Measurements from ENCODE around the gene FYB1.

Gene FYB1

DNA sequence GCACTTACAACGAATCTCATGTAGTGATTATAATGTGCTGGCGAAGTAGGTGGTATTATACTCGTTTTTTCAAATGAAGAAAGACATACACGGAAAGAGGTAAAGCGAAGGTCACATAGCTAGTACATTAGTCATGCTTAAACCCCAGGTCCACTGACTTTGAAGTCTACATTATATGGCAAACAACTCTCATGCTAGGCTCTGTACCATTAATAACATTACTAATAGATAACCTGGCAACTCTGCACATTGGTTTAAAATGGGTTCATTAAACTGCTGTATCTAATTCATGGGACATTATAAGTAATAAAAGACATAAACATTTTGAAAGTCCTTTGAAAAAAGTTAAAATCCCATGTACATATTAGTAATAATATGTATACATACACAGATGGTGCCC is 21.2 kb downstream of the FYB1 start:
- TF ChIP-seq EP300 (IDR thresholded peaks at IDR 0.05; ENCODE audit: borderline replicate concordance) (no peak), EGR1 (IDR thresholded peaks at IDR 0.05) (no peak), CEBPB (IDR thresholded peaks at IDR 0.05) (no peak), NFIC (IDR thresholded peaks at IDR 0.05) (no peak), ZBTB7A (IDR thresholded peaks at IDR 0.05; ENCODE audit: low read depth) (no peak), FOXM1 (IDR thresholded peaks at IDR 0.05; ENCODE audit: borderline replicate concordance, low read depth) (no peak), TCF12 (IDR thresholded peaks at IDR 0.05; ENCODE audit: low read depth) (no peak), TAF1 (IDR thresholded peaks at IDR 0.05; ENCODE audit: low read depth) (no peak), CREB1 (IDR thresholded peaks at IDR 0.05; ENCODE audit: low read depth) (no peak), YY1 (IDR thresholded peaks at IDR 0.05; ENCODE audit: low read depth) (no peak), TEAD4 (IDR thresholded peaks at IDR 0.05) (no peak), MAX (IDR thresholded peaks at IDR 0.05) (no peak), RAD21 (IDR thresholded peaks at IDR 0.05; ENCODE audit: low read depth) (no peak), REST (IDR thresholded peaks at IDR 0.05; ENCODE audit: low read depth) (no peak)
- TF ChIP-seq, protein P1, sequence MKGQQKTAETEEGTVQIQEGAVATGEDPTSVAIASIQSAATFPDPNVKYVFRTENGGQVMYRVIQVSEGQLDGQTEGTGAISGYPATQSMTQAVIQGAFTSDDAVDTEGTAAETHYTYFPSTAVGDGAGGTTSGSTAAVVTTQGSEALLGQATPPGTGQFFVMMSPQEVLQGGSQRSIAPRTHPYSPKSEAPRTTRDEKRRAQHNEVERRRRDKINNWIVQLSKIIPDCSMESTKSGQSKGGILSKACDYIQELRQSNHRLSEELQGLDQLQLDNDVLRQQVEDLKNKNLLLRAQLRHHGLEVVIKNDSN (IDR thresholded peaks at IDR 0.05), result no peak

DNA sequence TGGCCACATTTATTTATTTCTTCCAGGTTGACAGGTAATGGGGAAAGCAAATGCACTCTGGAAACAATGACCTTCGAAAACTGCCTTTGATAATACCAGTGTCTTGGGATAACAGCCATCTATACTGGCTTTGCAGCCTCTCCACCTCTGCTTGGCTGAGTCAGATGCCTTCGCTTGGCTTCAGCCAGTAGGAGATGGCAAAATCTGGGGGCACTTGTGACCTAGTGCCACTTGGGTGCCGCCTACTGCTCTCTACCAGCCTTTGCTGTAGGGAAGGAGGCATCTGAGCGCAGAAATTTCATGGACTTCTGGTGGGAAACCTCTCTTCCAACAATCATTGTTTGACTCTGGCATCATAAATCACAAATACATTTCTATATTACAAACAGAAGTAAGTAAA is 21.8 kb downstream of the FYB1 start:
- TF ChIP-seq MAX (IDR thresholded peaks at IDR 0.05) (no peak), YY1 (IDR thresholded peaks at IDR 0.05; ENCODE audit: low read depth) (no peak), FOXM1 (IDR thresholded peaks at IDR 0.05; ENCODE audit: borderline replicate concordance, low read depth) (no peak)

GRCh38 chr5:39195198-39195826 is 24.1 kb downstream of the FYB1 start:
- TF ChIP-seq REST (IDR thresholded peaks at IDR 0.05; ENCODE audit: low read depth) (no peak), CREB1 (IDR thresholded peaks at IDR 0.05; ENCODE audit: low read depth) (no peak), ZBTB7A (IDR thresholded peaks at IDR 0.05; ENCODE audit: low read depth) (no peak), MAX (IDR thresholded peaks at IDR 0.05) (no peak), EP300 (IDR thresholded peaks at IDR 0.05; ENCODE audit: borderline replicate concordance) (no peak), YY1 (IDR thresholded peaks at IDR 0.05; ENCODE audit: low read depth) (no peak), FOXM1 (IDR thresholded peaks at IDR 0.05; ENCODE audit: borderline replicate concordance, low read depth) (no peak), CEBPB (IDR thresholded peaks at IDR 0.05) (no peak), EGR1 (IDR thresholded peaks at IDR 0.05) (no peak), TCF12 (IDR thresholded peaks at IDR 0.05; ENCODE audit: low read depth) (no peak), NFIC (IDR thresholded peaks at IDR 0.05) (no peak), TEAD4 (IDR thresholded peaks at IDR 0.05) (no peak), TAF1 (IDR thresholded peaks at IDR 0.05; ENCODE audit: low read depth) (no peak)
- TF ChIP-seq, protein P1 (IDR thresholded peaks at IDR 0.05), result no peak

DNA sequence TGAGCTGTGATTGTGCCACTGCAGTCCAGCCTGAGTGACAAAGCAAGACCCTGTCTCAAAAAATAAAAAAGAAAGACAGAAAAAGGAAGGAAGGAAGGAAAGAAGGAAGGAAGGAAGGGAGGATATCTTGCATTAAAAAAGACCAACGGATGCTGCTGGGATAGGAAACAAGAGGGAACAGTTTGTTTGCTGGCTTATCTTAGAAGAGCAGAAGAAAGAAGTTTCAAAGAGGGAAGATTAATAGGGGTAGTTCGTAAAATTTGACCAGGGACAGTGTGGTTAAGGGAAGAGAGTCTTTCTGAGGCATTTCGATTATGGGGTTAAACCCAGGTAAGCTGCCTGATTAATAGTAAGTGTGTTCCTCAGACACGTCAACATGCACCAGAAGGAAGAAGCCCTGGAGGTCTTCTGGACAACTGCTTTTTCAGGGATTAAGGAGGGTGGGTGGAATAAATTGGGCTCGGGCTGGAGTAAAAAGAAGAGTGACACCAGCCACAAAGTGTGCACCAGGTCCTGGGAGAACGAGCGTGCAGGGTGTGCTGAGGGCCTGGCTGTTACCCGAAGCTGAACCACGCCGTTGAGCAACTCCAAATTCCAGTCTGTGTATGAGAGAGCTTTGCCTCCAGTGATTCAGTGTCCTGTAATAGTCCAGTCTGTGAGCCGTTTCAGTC is 24.8 kb downstream of the FYB1 start:
- no peak for TF ChIP-seq YY1 (IDR thresholded peaks at IDR 0.05; ENCODE audit: low read depth)
- TF ChIP-seq CEBPB (IDR thresholded peaks at IDR 0.05), result no peak
- no peak for TF ChIP-seq TEAD4 (IDR thresholded peaks at IDR 0.05)
- TF ChIP-seq FOXM1 (IDR thresholded peaks at IDR 0.05; ENCODE audit: borderline replicate concordance, low read depth), result no peak
- no peak for TF ChIP-seq RAD21 (IDR thresholded peaks at IDR 0.05; ENCODE audit: low read depth)
- TF ChIP-seq EGR1 (IDR thresholded peaks at IDR 0.05), result no peak
- TF ChIP-seq MAX (IDR thresholded peaks at IDR 0.05), result no peak
- TF ChIP-seq REST (IDR thresholded peaks at IDR 0.05; ENCODE audit: low read depth), result no peak
- no peak for TF ChIP-seq CREB1 (IDR thresholded peaks at IDR 0.05; ENCODE audit: low read depth)
- TF ChIP-seq, protein P1 (IDR thresholded peaks at IDR 0.05), result no peak
- TF ChIP-seq EP300 (IDR thresholded peaks at IDR 0.05; ENCODE audit: borderline replicate concordance), result no peak
- no peak for TF ChIP-seq NFIC (IDR thresholded peaks at IDR 0.05)
- TF ChIP-seq ZBTB7A (IDR thresholded peaks at IDR 0.05; ENCODE audit: low read depth), result no peak
- no peak for TF ChIP-seq TAF1 (IDR thresholded peaks at IDR 0.05; ENCODE audit: low read depth)
- TF ChIP-seq TCF12 (IDR thresholded peaks at IDR 0.05; ENCODE audit: low read depth), result no peak

Measured in Ishikawa (cell line).